DMS53 (cell line): ENCODE results near the gene HBEGF.

ENCODE experiments used
- DNase-seq: peaks from one replicate; lab custom pipeline; 2025; lab: John Stamatoyannopoulos, UW

Gene HBEGF

DNA sequence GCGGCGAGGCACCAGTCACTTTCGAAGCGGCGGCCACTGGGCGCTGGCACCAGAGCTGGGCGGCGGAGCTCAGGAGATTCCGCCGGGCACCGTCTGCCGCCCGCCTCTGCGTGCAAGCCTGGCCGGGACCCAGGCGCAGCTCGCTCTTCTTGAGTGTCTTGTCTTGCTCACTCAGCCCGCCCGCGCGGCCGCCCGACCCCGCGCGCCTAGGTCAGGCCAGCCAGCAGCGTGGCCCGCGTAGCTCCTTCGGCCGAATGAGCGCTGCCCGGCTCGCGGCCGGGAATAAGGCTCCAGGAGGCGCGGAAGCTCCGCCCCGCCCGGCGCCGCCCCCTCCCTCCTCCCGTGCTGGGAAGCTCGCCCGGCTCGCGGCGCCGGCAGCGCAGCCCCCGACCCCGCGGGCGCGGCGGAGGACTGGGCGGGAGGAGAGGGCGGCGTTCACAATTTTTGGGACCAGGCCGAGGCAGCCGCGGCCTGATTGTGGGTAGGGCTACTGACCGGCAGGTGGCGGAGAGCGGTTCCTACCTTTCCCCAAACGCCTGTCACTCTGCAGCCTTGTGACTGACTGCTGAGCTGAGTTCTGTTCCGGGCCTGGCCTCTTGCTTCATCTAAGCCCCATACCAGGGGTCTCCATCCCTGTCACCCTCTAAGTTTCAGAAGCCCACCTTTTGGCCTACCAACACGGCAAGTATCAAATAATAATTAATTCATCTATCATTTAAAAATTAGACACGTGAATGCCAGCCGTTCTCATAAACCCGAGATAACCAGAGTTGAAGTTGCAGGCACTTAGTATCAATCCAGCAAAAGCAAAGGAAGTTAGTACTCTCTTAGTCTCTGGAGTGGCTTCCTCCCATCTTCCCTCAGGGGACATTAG, at the start of gene HBEGF:
TSS of gene HBEGF (minus strand) at position 256 of the 874 bp plus-strand sequence. CDS start 275 bp downstream, outside the sequence.
- peak; percentile 87 for DNase-seq

- DNase-seq = no peak
These were observed 47.3 kb upstream of the HBEGF start for GRCh38 chr5:140393738-140394137.

GRCh38 chr5:140391732-140392131, 45.3 kb upstream of the HBEGF start:
- no peak for DNase-seq

DNA sequence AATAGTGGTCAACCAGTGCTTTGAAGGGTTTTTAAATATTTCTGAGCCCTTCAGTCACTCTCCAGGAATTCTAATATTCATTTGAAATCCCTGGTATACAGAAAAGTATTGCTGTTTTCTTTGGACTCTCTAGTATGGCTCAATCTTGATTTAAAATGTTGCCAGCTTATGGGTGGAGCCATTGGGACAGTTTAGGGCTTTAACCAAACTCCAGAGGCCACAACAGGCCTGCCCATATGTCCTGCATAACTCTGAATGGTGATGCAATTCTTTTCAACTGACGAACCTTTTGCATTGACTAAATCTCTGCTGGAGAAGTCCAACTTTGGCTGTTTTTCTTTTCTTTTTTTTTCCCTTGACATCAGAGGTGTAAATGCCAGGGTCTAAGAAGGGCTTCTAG, 44.9 kb upstream of the HBEGF start:
- DNase-seq = no peak

- DNase-seq = peak; percentile 18
These were observed 41.6 kb upstream of the HBEGF start for GRCh38 chr5:140388052-140388451.

GRCh38 chr5:140383300-140383699, 36.9 kb upstream of the HBEGF start:
- no peak for DNase-seq

DNA sequence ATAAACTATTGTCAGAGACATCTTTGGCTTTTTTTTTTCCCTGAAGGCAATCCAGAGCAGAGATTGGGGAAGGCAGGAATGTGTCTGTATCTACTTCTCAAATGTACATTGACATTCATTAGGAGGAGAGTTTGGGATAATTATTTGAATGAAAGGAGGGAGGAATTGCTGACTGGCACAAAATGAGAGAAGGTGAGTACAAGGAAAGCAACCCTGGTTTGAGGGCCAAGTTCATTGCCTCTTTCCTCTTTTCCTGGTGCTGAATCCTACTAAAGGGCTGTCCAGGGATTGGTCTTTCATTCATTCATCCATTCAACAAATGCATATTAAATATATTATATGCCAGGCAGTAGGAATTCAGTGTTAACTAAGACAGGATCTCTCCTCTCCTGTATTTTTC, 36.5 kb upstream of the HBEGF start:
- DNase-seq = no peak

DNA sequence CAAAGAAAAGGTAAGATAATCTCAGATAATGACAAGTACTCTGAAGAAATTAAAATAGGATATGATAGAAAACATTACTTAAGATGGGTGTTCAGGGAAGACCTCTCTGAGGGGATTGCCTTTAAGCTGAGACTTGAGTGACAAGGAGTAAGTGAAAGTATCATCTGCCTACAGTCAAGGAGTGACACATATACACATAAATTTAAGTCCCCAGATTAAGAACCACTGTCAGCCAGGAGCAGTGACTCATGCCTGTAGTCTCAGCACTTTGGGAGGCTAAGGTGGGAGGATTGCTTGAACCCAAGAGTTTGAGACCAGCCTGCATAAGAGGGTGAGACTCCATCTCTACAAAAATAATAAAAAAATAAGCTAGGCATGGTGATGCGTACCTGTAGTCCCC, 35.6 kb upstream of the HBEGF start:
- no peak for DNase-seq

DNA sequence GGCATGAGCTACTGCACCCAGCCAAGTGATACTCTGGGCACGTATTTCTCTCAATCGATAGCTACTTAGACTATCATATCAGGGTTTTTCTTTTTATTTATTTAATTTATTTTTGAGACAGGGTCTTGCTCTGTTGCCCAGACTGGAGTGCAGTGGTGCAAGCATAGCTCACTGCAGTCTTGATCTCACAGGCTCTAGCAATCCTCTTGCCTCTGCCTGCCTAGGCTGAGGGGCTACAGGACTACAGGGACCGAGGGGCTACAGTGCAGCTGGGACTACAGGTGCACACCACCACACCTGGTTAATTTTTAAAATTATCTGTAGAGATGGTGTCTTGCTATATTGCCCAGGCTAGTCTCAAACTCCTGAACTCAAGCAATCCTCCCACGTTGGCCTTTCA, 34.9 kb upstream of the HBEGF start:
- no peak for DNase-seq

DNA sequence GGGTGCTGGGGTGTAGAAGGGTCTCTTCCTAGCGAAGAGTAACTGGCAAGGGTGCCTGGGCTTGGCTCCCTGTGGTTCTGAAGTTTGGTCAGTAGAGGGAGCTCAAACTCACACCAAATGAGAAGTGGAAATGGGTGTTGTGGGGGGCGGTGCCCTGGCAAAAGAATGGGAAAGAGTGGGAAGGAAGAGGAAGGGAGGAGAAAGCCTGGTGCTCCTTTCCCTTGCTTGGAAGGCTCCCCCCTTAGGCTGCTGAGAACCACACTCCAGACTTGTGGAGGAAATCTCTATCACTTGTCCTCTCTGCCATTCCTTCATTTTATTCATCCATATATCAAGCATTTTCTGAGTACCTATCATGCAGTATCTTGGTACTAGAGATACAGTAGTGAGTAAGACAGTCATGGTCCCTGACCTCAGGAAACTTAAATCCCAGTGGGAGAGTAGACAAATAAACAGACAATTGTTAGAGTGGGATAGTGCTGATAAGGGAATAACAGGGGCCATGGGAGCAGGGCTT, 26.6 kb upstream of the HBEGF start:
- peak; percentile 82 for DNase-seq

DNA sequence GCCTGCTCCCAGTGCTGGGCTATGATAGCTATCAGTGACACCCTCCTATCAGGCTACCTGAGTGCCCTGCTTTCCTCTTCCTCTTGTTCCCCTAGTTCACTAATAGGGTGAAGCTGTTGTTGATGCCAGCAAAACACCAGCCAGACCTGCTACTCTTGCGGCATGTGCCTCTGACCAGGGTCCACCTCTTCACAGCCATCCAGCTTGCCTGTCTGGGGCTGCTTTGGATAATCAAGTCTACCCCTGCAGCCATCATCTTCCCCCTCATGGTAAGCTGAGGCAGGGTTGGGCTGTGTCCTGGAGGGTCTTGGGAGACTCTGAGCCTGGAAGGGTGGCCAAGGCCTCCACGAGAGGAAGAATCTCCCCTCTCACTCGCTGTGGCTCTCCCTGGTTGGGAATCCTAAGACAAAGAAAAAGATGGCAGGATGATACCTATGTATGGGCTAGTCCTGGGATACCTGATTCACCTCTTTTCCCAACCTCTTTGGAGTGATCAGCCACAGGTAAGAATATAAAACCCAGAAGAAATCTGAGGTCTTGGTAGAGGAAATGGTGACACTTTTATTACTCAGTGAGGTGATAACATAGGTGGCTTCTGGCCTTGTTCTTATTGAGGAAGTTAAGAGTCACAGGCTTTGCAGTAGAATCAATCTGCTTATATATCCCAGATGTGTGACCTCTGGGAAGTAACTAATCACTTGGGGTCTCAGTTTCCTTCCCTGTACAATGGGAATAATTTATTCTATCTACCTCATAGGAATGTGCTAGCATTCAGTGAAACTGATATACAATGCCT, 25.2 kb upstream of the HBEGF start:
- no peak for DNase-seq

GRCh38 chr5:140367256-140368013, 21.0 kb upstream of the HBEGF start:
- DNase-seq = peak; percentile 18

- DNase-seq = no peak
These were observed 20.3 kb upstream of the HBEGF start for GRCh38 chr5:140366589-140367255.

DNA sequence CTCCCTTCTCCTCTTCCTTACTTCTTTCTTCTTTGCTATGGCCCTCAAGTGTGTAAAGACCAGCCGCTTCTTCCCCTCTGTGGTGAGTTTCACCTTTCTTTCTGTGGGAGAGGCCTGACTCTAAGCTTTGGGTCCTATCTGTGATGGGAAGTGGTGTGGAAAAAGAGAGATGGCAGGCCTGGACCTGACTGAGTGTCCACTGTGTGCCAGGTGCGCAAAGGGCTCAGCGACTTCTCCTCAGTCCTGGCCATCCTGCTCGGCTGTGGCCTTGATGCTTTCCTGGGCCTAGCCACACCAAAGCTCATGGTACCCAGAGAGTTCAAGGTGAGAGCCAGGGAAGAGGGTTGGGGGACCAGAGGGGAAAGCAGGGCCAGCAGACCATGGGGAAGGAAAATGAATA, 19.5 kb upstream of the HBEGF start:
- DNase-seq = no peak

DNA sequence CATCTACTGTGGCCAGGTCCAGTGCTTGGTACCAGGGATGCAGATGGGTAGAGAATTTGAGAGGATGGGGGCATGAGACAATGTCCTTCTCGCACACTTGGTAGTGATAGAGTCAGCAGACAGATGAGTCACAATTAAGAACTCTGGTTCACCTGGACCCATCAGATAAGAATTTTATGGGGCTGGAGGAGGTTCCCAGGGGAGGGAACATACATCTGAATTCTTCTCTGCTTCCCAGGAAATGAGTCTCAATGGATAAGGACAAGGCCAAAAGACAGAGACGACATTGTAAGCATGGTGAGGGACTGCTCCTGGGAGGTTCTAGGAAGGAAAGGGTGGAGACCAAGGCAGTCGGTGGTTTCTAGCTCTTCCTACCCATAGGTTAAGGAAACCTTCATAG, 18.9 kb upstream of the HBEGF start:
- no peak for DNase-seq

DNA sequence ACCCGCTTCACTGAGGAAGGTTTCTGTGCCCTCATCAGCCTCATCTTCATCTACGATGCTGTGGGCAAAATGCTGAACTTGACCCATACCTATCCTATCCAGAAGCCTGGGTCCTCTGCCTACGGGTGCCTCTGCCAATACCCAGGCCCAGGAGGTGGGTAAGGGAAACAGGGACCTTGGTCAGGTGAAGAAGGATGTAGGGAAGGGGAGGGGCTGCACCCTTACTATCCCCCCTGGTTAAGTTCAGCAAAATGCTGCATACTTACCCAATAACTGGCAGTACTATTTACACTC, 18.0 kb upstream of the HBEGF start:
- DNase-seq = no peak

GRCh38 chr5:140363631-140364471, 17.4 kb upstream of the HBEGF start:
- no peak for DNase-seq

GRCh38 chr5:140362875-140363630, 16.6 kb upstream of the HBEGF start:
- peak; percentile 93 for DNase-seq

- DNase-seq = no peak
These were observed 15.9 kb upstream of the HBEGF start for GRCh38 chr5:140362311-140362710.

DNA sequence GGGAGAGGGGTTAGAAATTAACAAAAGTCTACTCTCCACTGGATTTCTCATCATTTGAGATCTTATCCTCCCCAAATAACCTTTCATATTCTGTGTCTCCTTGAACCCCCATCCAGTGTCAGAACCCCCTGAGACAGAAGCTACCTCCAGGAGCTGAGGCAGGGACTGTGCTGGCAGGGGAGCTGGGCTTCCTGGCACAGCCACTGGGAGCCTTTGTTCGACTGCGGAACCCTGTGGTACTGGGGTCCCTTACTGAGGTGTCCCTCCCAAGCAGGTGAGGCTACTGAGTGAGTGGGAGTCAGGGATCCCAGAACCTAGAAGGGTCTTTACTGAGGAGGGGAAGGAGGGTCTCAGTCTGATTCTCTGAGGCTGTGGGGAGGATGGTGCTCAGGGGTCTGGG, 15.5 kb upstream of the HBEGF start:
- no peak for DNase-seq
